ENCODE data around the gene EGLN2.

EGLN2 gene

DNA sequence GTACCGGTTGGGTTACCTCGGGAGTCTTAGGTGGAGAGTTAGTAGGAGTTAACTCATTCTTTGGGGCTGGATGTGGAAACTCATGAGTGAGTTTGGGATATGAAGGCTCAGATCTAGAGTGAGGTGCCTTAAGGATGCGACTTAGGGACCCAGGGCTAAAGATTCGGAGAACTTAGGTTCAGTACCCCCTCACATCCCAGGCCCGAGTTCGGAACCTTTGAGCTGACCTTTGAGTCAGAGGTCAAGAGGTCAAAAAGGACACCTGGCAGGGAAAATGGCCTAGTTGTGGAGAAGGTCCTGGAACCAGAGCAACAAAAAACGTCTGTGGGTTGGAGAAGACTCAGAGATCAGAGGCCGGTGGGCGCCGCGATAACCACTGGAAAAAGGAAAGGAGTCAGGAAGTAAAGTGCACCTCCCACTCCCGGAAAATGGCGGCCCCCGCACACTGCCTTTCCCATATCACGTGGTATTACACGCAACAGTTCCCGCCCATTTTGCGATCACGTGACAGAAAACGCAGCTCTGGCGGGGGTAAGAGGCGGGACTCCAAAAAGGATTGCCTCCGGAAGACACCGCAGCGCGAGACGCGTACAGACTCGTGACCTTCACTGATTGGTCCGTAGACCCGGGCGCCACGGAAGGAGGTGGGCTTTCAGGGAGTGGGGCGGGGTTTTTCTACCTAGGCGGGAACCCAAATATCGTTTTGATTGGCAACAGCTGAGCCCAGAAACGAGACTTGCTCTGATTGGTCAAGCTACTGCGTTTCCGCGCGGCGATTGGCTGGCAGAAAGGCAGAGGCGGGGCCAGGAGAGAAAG is 48.7 kb upstream of the EGLN2 start, which contains the start of gene ACTMAP (continued):
- TF ChIP-seq ZNF23 (tag by site-specific recombination; IDR thresholded peaks at IDR 0.05; ENCODE audit: borderline replicate concordance), result no peak
- TF ChIP-seq ZNF776 (tag by site-specific recombination; IDR thresholded peaks at IDR 0.05; ENCODE audit: borderline replicate concordance), result no peak
- no peak for TF ChIP-seq ZNF830 (tag by site-specific recombination; IDR thresholded peaks at IDR 0.05; ENCODE audit: low read depth)
- no peak; the same call in 1 of the 2 replicates for TF ChIP-seq ZNF488 (tag by site-specific recombination; IDR thresholded peaks at IDR 0.05)
- peak; percentile 89; the same call in 1 of the 2 replicates for TF ChIP-seq ZNF280D (tag by site-specific recombination; IDR thresholded peaks at IDR 0.05)
- TF ChIP-seq ZNF521 (tag by site-specific recombination; IDR thresholded peaks at IDR 0.05), result no peak
- TF ChIP-seq, protein P1, sequence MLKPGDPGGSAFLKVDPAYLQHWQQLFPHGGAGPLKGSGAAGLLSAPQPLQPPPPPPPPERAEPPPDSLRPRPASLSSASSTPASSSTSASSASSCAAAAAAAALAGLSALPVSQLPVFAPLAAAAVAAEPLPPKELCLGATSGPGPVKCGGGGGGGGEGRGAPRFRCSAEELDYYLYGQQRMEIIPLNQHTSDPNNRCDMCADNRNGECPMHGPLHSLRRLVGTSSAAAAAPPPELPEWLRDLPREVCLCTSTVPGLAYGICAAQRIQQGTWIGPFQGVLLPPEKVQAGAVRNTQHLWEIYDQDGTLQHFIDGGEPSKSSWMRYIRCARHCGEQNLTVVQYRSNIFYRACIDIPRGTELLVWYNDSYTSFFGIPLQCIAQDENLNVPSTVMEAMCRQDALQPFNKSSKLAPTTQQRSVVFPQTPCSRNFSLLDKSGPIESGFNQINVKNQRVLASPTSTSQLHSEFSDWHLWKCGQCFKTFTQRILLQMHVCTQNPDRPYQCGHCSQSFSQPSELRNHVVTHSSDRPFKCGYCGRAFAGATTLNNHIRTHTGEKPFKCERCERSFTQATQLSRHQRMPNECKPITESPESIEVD (tag by site-specific recombination; IDR thresholded peaks at IDR 0.05), result no peak; the same call in 1 of the 2 replicates
- no peak for TF ChIP-seq ZNF785 (tag by site-specific recombination; IDR thresholded peaks at IDR 0.05)
- no peak for TF ChIP-seq ZNF354C (tag by site-specific recombination; IDR thresholded peaks at IDR 0.05; ENCODE audit: borderline replicate concordance, low read depth)
- TF ChIP-seq, protein P2, sequence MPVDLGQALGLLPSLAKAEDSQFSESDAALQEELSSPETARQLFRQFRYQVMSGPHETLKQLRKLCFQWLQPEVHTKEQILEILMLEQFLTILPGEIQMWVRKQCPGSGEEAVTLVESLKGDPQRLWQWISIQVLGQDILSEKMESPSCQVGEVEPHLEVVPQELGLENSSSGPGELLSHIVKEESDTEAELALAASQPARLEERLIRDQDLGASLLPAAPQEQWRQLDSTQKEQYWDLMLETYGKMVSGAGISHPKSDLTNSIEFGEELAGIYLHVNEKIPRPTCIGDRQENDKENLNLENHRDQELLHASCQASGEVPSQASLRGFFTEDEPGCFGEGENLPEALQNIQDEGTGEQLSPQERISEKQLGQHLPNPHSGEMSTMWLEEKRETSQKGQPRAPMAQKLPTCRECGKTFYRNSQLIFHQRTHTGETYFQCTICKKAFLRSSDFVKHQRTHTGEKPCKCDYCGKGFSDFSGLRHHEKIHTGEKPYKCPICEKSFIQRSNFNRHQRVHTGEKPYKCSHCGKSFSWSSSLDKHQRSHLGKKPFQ (tag by site-specific recombination; IDR thresholded peaks at IDR 0.05), result peak; percentile 78
- TF ChIP-seq, protein P3, sequence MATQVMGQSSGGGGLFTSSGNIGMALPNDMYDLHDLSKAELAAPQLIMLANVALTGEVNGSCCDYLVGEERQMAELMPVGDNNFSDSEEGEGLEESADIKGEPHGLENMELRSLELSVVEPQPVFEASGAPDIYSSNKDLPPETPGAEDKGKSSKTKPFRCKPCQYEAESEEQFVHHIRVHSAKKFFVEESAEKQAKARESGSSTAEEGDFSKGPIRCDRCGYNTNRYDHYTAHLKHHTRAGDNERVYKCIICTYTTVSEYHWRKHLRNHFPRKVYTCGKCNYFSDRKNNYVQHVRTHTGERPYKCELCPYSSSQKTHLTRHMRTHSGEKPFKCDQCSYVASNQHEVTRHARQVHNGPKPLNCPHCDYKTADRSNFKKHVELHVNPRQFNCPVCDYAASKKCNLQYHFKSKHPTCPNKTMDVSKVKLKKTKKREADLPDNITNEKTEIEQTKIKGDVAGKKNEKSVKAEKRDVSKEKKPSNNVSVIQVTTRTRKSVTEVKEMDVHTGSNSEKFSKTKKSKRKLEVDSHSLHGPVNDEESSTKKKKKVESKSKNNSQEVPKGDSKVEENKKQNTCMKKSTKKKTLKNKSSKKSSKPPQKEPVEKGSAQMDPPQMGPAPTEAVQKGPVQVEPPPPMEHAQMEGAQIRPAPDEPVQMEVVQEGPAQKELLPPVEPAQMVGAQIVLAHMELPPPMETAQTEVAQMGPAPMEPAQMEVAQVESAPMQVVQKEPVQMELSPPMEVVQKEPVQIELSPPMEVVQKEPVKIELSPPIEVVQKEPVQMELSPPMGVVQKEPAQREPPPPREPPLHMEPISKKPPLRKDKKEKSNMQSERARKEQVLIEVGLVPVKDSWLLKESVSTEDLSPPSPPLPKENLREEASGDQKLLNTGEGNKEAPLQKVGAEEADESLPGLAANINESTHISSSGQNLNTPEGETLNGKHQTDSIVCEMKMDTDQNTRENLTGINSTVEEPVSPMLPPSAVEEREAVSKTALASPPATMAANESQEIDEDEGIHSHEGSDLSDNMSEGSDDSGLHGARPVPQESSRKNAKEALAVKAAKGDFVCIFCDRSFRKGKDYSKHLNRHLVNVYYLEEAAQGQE (tag by site-specific recombination; IDR thresholded peaks at IDR 0.05), result peak; percentile 56
- peak; percentile 22; the same call in 1 of the 2 replicates for TF ChIP-seq ZNF146 (tag by site-specific recombination; IDR thresholded peaks at IDR 0.05)
- TF ChIP-seq ZNF16 (tag by site-specific recombination; IDR thresholded peaks at IDR 0.05; ENCODE audit: low read depth), result no peak
- peak; percentile 84; the same call in 1 of the 2 replicates for TF ChIP-seq ZBTB10 (tag by site-specific recombination; IDR thresholded peaks at IDR 0.05)
- no peak for TF ChIP-seq ZNF155 (tag by site-specific recombination; IDR thresholded peaks at IDR 0.05)
- TF ChIP-seq, protein P4, sequence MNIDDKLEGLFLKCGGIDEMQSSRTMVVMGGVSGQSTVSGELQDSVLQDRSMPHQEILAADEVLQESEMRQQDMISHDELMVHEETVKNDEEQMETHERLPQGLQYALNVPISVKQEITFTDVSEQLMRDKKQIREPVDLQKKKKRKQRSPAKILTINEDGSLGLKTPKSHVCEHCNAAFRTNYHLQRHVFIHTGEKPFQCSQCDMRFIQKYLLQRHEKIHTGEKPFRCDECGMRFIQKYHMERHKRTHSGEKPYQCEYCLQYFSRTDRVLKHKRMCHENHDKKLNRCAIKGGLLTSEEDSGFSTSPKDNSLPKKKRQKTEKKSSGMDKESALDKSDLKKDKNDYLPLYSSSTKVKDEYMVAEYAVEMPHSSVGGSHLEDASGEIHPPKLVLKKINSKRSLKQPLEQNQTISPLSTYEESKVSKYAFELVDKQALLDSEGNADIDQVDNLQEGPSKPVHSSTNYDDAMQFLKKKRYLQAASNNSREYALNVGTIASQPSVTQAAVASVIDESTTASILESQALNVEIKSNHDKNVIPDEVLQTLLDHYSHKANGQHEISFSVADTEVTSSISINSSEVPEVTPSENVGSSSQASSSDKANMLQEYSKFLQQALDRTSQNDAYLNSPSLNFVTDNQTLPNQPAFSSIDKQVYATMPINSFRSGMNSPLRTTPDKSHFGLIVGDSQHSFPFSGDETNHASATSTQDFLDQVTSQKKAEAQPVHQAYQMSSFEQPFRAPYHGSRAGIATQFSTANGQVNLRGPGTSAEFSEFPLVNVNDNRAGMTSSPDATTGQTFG (tag by site-specific recombination; IDR thresholded peaks at IDR 0.05; ENCODE audit: borderline replicate concordance), result no peak
- no peak for TF ChIP-seq ZNF529 (tag by site-specific recombination; IDR thresholded peaks at IDR 0.05; ENCODE audit: insufficient replicate concordance)
- TF ChIP-seq ZNF274 (IDR thresholded peaks at IDR 0.05; ENCODE audit: low read length), result no peak
- TF ChIP-seq ZNF274 (tag by site-specific recombination; IDR thresholded peaks at IDR 0.05; ENCODE audit: borderline replicate concordance), result no peak
- peak; percentile 100 for TF ChIP-seq BCL11A (tag by site-specific recombination; IDR thresholded peaks at IDR 0.05; ENCODE audit: low read depth)
- peak; percentile 90 for TF ChIP-seq ZNF629 (tag by site-specific recombination; IDR thresholded peaks at IDR 0.05)
